Endothelial cell of umbilical vein (primary cell): ENCODE results near the gene CHD9. TPM values are rescaled to one million over a fixed set of nuclear protein-coding genes. Genes with fewer than 3 reads are reported as not detected.

Source experiments
- BruUV-seq: library from RNA; stranded (reverse); fragments of 400-500 nt; replicated peaks from 2 replicates; lab custom pipeline; 2021; lab: Mats Ljungman, UMichigan
- CTCF ChIA-PET: fragments of 300-600, 350-600 bp; sonication (Branson Sonifier 250); formaldehyde crosslinking; loops from one replicate; lab custom pipeline; 2021; ENCODE audit warnings: antibody characterized with exemption, inconsistent platforms; lab: Charles Lee
- POLR2A ChIA-PET: fragments of 300-600, 350-600 bp; sonication (Branson Sonifier 250); formaldehyde crosslinking; loops from one replicate; lab custom pipeline; 2021; ENCODE audit warnings: antibody characterized with exemption, inconsistent platforms; lab: Charles Lee
- DNase-seq: peaks from one replicate; pipeline ENCODE4 v3.0.0-alpha.2; 2011; ENCODE audit warnings: low read depth, low spot score
- FAIRE-seq: peaks from 2 replicates; lab custom pipeline; 2011; peaks lifted over from hg19 to GRCh38; lab: Jason Lieb, UNC
- H2AFZ ChIP-seq: 2 replicates; pipeline ENCODE4 v1.6.0; 2012; ENCODE audit warnings: low read depth, low read length, control low read depth, inconsistent platforms
- H3K27ac ChIP-seq: 2 replicates; pipeline ENCODE4 v1.5.1; 2011; ENCODE audit warnings: low read depth, mild to moderate bottlenecking, control low read depth, low read length, moderate library complexity; ENCODE audit not compliant: insufficient read depth
- H3K27me3 ChIP-seq, 2 experiments: 2 replicates each; pipeline versions ENCODE4 v1.6.0 to v1.6.1; 2011; ENCODE audit warnings: low read length in 2 of 2, mixed read lengths in 1 of 2; ENCODE audit not compliant: control insufficient read depth in 2 of 2, insufficient read depth in 2 of 2
- H3K36me3 ChIP-seq, 2 experiments: 2 replicates in 1 of 2; 3 replicates in 1 of 2; pipeline ENCODE4 v1.5.1; 2011; ENCODE audit warnings: low read length in 2 of 2, mild to moderate bottlenecking in 1 of 2, moderate library complexity in 1 of 2; ENCODE audit not compliant: control insufficient read depth in 2 of 2, insufficient read depth in 2 of 2; ENCODE audit errors: extremely low read depth in 1 of 2
- H3K4me1 ChIP-seq: 3 replicates; pipeline ENCODE4 v1.5.1; 2011; ENCODE audit warnings: mild to moderate bottlenecking, low read length; ENCODE audit not compliant: control insufficient read depth, insufficient read depth; ENCODE audit errors: extremely low read depth
- H3K4me2 ChIP-seq: 2 replicates; pipeline ENCODE4 v1.6.1; 2011; ENCODE audit warnings: low read length, control low read depth, mixed read lengths; ENCODE audit not compliant: insufficient read depth
- H3K4me3 ChIP-seq, 3 experiments: fragments of 200-600 bp in 1 of 3; sonication (generic), shearing (Covaris generic) in 1 of 3; replicated peaks in 1 of 3; 2 replicates each; pipeline ENCODE4 v1.5.1; 2011 to 2016; ENCODE audit warnings: control low read depth in 3 of 3, low read length in 3 of 3, mild to moderate bottlenecking in 2 of 3, inconsistent platforms in 1 of 3, low read depth in 1 of 3, moderate library complexity in 1 of 3; ENCODE audit not compliant: insufficient read depth in 1 of 3
- H3K79me2 ChIP-seq: 2 replicates; pipeline ENCODE4 v1.6.0; 2012; ENCODE audit warnings: low read length, inconsistent platforms; ENCODE audit not compliant: control insufficient read depth, insufficient read depth
- H3K9ac ChIP-seq: replicated peaks from 2 replicates; pipeline ENCODE3; 2011; ENCODE audit warnings: low read length, control low read depth; ENCODE audit not compliant: insufficient read depth; ENCODE audit errors: extremely low read depth
- H3K9me1 ChIP-seq: replicated peaks from 3 replicates; pipeline ENCODE4 v1.6.0; 2011; ENCODE audit warnings: mild to moderate bottlenecking, low read length; ENCODE audit not compliant: control insufficient read depth, insufficient read depth; ENCODE audit errors: extremely low read depth
- H3K9me3 ChIP-seq: replicated peaks from 2 replicates; pipeline ENCODE4 v1.5.1; 2012; ENCODE audit warnings: low read length, inconsistent platforms; ENCODE audit not compliant: control insufficient read depth, insufficient read depth
- H4K20me1 ChIP-seq: replicated peaks from 2 replicates; pipeline ENCODE3; 2011; ENCODE audit warnings: mild to moderate bottlenecking, low read length; ENCODE audit not compliant: control insufficient read depth, insufficient read depth; ENCODE audit errors: extremely low read depth
- EZH2 ChIP-seq: IDR thresholded peaks from 2 replicates; pipeline ENCODE4 v1.6.1; 2012; ENCODE audit warnings: borderline replicate concordance, low read depth, mild to moderate bottlenecking, moderate library complexity, low read length, inconsistent platforms; ENCODE audit not compliant: severe bottlenecking
- FOS ChIP-seq: IDR thresholded peaks from 2 replicates; pipeline ENCODE4 v1.6.1; 2011; ENCODE audit warnings: mild to moderate bottlenecking, low read length, moderate library complexity, borderline replicate concordance; ENCODE audit not compliant: insufficient read depth
- GATA2 ChIP-seq: IDR thresholded peaks from 2 replicates; pipeline ENCODE4 v1.7.0; 2011; ENCODE audit warnings: low read depth, mild to moderate bottlenecking, moderate library complexity, mixed read lengths, low read length; ENCODE audit not compliant: insufficient read length, insufficient read depth
- JUN ChIP-seq: IDR thresholded peaks from 2 replicates; pipeline ENCODE4 v1.6.1; 2011; ENCODE audit warnings: borderline replicate concordance, low read depth; ENCODE audit not compliant: insufficient read length, insufficient read depth
- MAX ChIP-seq: IDR thresholded peaks from 2 replicates; pipeline ENCODE4 v1.6.1; 2011; ENCODE audit not compliant: insufficient read depth, insufficient read length
- MYC ChIP-seq: IDR thresholded peaks from one replicate; pipeline ENCODE4 v1.6.1; 2011; ENCODE audit warnings: mild to moderate bottlenecking, low read depth, low read length
- POLR2A ChIP-seq: IDR thresholded peaks from 2 replicates; pipeline ENCODE4 v1.6.1; 2012; ENCODE audit warnings: low read depth, mild to moderate bottlenecking, control low read depth, low read length
- POLR2AphosphoS5 ChIP-seq: IDR thresholded peaks from 2 replicates; pipeline ENCODE4 v1.6.1; 2012; ENCODE audit warnings: low read depth, mild to moderate bottlenecking, control low read depth, low read length, moderate library complexity; ENCODE audit not compliant: insufficient read depth
- dilution Hi-C: fragments of 300-500 bp; cut with MboI; formaldehyde crosslinking; loops from one replicate; pipeline ENCODE4 v1.15.0; 2019; ENCODE audit warnings: low sequenced_read_pairs; ENCODE audit not compliant: extremely low pct_ligation_motif_present
- intact Hi-C: fragments of 100-400 bp; cut with micrococcal nuclease; formaldehyde crosslinking; loops from one replicate; pipeline ENCODE4 v1.10.0; 2022
- polyA plus RNA-seq, 4 experiments: library from polyadenylated mRNA; depleted of rRNA in 3 of 4; stranded (reverse) in 3 of 4; unstranded in 1 of 4; fragments of >200 nt; gene quantifications; 2 replicates each; pipeline versions ENCODE4 v1.2.1 to v1.2.3, GENCODE V29; 2011 to 2012; ENCODE audit warnings: missing spikeins in 1 of 4
- total RNA-seq: library from RNA; stranded (reverse); gene quantifications from 2 replicates; pipeline ENCODE4 v1.2.3, GENCODE V29; 2021
- TF ChIP-seq, protein P1 (sequence below), 2 donors: IDR thresholded peaks; 1 replicate in 1 of 2; 2 replicates in 1 of 2; pipeline ENCODE4 v1.5.1; 2011; ENCODE audit warnings: low read length in 2 of 2, mild to moderate bottlenecking in 2 of 2, moderate library complexity in 2 of 2, control low read depth in 1 of 2, inconsistent platforms in 1 of 2, low read depth in 1 of 2; ENCODE audit not compliant: insufficient read depth in 1 of 2; ENCODE audit errors: extremely low read depth in 1 of 2

The CHD9 gene
- total and polyA plus RNA-seq, 2 donors (not counting 3 experiments of a cell fraction or from before 2014, with no cell fraction given), result 9.9 to 59.2 TPM

- peaks cover 21% of the 10 kb centered on the region for H3K79me2 ChIP-seq
- intact Hi-C loops, result loop anchor here (10.0 kb wide), 2 partner anchors 376 to 446 kb away; partner anchors contain the start of genes AKTIP and RBL2
- FAIRE-seq, result no peak
These were observed 3.6 kb downstream of the CHD9 start for GRCh38 chr16:53058441-53058840.

More at GRCh38 chr16:53058441-53058840, 3.6 kb downstream of the CHD9 start:
- H3K4me1 ChIP-seq, result peaks cover 18% of the 10 kb centered on the region
- H3K27ac ChIP-seq, result no peak overlapping the region
- H4K20me1 ChIP-seq, result no peaks in the 10 kb centered on the region
- no peaks in the 10 kb centered on the region for H3K27me3 ChIP-seq
- no TSS peak for BruUV-seq
- dilution Hi-C loops, result no loop called here
- no peak overlapping the region for H3K9ac ChIP-seq
- H3K4me3 ChIP-seq, result no peak overlapping the region
- POLR2A ChIA-PET, result interaction anchor here (0.6 kb wide), 1 partner anchor 170 kb away, joined by 3 read pairs; no protein-coding TSS in a partner anchor
- no peaks in the 10 kb centered on the region for H3K9me3 ChIP-seq
- DNase-seq, result no peak
- H2AFZ ChIP-seq, result no peak overlapping the region
- H3K9me1 ChIP-seq, result no peaks in the 10 kb centered on the region
- no peak for TF ChIP-seq POLR2AphosphoS5
- TF ChIP-seq FOS, result no peak
- no peak for TF ChIP-seq GATA2
- TF ChIP-seq MAX, result no peak
- TF ChIP-seq MYC, result no peak
- TF ChIP-seq, protein P1, sequence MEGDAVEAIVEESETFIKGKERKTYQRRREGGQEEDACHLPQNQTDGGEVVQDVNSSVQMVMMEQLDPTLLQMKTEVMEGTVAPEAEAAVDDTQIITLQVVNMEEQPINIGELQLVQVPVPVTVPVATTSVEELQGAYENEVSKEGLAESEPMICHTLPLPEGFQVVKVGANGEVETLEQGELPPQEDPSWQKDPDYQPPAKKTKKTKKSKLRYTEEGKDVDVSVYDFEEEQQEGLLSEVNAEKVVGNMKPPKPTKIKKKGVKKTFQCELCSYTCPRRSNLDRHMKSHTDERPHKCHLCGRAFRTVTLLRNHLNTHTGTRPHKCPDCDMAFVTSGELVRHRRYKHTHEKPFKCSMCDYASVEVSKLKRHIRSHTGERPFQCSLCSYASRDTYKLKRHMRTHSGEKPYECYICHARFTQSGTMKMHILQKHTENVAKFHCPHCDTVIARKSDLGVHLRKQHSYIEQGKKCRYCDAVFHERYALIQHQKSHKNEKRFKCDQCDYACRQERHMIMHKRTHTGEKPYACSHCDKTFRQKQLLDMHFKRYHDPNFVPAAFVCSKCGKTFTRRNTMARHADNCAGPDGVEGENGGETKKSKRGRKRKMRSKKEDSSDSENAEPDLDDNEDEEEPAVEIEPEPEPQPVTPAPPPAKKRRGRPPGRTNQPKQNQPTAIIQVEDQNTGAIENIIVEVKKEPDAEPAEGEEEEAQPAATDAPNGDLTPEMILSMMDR (IDR thresholded peaks at IDR 0.05; ENCODE audit: extremely low read depth in 1 of 2, insufficient read depth in 1 of 2, low read depth in 1 of 2, low read length in 2 of 2), result no peak
- no peak for TF ChIP-seq JUN
- no peak for TF ChIP-seq POLR2A
- no peak for TF ChIP-seq EZH2
- H3K4me2 ChIP-seq, result no peak overlapping the region
- H3K36me3 ChIP-seq, result no peaks in the 10 kb centered on the region
- CTCF ChIA-PET, result interaction anchor here (0.9 kb wide), 1 partner anchor 41 kb away, joined by 6 read pairs; no protein-coding TSS in a partner anchor
